Heart left ventricle (tissue), 13 donors: ENCODE data around the gene NR2C2AP.

Source experiments
- POLR2A ChIP-seq, 2 donors: fragments of 450-650 bp; IDR thresholded peaks; one replicate each; pipeline ENCODE4 v1.6.1; 2017; ENCODE audit warnings: antibody characterized with exemption in 2 of 2, mild to moderate bottlenecking in 2 of 2, moderate library complexity in 2 of 2
- TF ChIP-seq, protein P1 (sequence below), 12 donors: fragments of 200-600 bp; sonication (generic) in 4 of 12; IDR thresholded peaks; one replicate each; pipeline versions ENCODE4 v1.5.0 to v1.8.0; 2018 to 2022; ENCODE audit warnings: antibody characterized with exemption in 12 of 12, mild to moderate bottlenecking in 5 of 12
- donor health status: ischemic (EF 13 %, LVEDD 7.1; RV severe dilation, severe dysfunction).
- donor health status: DM: no; HTN: yes; CAD: no.
- donor health status: DM: no; HTN: no; CAD: no.
- donor health status: ischemic (EF 25% LVEDD 6.9; RV normal size, moderate dysfunction).
- donor health status: ischemic (EF 25% LVEDD 5.7; RV mildly dilated, moderate dysfunction).
- donor health status: ischemic (EF 35%, LVEDD 5.7; RV mildly dilated, moderate dysfunction).
- donor health status: nonischemic (EF 11% LVEDD 7.7; RV severe dilation, severe dysfunction).
- donor health status: DM: yes; HTN: yes; CAD: no.
- donor health status: PGD.
- donor health status: ischemic (EF 29% LVEDD 5.4; RV normal size, mild dysfunction).
- donor health status: nonischemic (EF 23%, LVEDD 6.1; RV moderate dilation, normal function).

DNA sequence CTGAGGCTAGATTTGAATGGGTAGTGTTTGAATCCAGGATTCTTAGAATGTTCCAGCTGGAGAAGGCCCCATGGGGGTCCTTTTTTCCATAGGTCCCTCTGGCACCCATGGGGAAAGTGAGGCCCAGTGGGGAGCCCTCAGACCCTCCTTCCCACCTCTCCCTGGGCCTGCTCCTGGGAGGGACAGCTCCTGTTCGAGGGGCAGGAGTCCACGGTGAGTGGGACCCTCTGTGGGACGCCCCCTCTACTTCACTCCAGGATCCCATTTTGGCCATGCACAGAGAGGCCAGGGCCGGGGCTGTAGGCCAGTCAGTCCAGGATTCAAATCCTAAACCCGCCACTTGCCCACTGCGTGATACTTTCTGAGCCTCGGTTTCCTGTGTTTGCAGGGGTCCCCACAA, 40.7 kb downstream of the NR2C2AP start:
- TF ChIP-seq, protein P1, sequence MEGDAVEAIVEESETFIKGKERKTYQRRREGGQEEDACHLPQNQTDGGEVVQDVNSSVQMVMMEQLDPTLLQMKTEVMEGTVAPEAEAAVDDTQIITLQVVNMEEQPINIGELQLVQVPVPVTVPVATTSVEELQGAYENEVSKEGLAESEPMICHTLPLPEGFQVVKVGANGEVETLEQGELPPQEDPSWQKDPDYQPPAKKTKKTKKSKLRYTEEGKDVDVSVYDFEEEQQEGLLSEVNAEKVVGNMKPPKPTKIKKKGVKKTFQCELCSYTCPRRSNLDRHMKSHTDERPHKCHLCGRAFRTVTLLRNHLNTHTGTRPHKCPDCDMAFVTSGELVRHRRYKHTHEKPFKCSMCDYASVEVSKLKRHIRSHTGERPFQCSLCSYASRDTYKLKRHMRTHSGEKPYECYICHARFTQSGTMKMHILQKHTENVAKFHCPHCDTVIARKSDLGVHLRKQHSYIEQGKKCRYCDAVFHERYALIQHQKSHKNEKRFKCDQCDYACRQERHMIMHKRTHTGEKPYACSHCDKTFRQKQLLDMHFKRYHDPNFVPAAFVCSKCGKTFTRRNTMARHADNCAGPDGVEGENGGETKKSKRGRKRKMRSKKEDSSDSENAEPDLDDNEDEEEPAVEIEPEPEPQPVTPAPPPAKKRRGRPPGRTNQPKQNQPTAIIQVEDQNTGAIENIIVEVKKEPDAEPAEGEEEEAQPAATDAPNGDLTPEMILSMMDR (IDR thresholded peaks at IDR 0.05), result no peak
- no peak for TF ChIP-seq POLR2A (IDR thresholded peaks at IDR 0.05)
